CD4-positive, alpha-beta T cell treated with Interleukin-21 for 1 hour (primary cell): ENCODE data around the gene TTC3.
A peak's percentile ranks its signal among the peaks of the same experiment; 100 is the strongest.

ENCODE experiments used
- DNase-seq: peaks from one replicate; pipeline ENCODE4 v3.0.0-alpha.2; 2020

Gene TTC3

DNA sequence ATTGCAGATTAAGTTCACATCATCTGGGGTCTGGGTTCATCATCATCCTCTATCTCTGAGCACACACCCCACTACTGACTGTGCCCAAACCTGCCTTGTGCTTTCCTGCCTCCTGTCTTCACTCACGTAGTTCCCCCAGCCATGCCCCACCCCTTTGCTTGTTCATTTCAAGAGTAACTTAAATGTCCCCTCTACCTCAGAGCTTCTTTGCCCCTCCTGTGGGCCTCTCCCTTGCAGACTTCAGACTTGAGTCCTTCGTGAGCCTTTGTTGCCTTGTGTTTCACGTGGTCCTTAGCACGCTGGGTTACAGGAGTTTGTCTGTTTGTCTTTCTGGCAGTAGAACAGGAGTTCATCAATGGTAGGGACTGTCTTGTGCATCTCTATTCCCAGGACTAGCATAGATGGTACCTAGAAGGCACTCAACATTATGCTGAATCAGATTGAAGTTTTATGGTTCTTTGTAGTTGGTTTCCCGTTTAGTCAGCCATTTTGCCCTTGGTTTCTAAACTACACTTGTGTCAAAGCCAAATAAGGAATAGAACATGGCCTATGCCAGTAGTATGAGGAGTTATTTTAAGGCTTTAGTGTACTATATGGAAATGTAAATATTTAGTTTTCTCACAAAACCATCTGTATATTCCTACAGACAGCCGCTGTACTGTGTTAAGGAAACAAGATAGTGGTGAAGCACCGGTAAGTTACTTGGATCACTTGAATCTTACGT is 86.2 kb downstream of the TTC3 start:
- no peak for DNase-seq

DNA sequence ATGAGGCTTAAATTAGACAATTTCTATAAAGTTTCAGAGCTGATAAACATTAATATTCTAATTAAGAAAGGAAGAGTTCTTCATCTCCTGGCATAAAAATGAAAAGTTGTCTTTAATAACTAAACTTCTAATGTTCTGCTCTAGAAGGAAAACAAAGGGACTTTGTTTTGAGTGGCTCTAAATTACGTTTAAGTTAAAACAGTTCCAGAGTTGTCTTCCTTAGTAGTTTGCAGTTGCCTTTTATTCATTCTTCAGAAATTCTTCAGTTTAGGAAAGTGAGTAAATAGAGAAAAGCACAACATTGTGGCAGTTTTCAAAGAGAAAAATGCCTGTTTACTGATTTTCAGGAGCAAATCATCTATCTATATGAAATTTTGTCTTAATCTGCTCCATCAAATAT is 86.9 kb downstream of the TTC3 start:
- no peak for DNase-seq

DNA sequence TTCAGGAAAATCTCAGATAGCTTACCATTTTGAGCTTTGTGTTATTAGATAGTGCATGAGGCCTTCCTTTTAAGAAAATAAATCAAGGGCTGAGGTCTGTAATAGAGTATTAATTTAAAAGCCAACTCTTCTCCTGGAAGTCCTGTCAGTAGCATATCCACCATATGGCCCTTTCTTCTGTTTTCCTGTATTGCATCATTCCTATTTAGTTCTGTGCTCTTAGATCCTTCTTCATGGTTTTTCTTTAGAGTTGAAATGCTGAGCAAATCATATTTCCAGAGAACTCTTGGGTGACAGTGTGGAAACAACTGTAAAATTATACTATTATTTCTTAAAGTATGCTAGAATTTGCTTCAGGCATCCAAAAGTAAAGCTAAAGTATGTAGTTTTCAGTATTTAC is 91.7 kb downstream of the TTC3 start:
- DNase-seq, result no peak

DNA sequence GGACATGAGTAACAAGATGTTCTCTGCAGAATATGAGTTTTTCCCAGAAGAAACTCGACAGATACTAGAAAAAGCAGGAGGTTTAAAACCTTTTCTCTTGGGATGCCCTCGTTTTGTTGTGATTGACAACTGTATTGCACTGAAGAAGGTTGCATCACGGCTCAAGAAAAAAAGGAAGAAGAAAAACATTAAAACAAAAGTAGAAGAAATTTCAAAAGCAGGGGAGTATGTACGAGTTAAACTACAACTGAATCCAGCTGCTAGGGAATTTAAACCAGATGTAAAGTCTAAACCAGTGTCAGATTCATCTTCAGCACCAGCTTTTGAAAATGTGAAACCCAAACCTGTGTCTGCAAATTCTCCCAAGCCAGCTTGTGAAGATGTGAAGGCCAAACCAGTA is 92.5 kb downstream of the TTC3 start:
- DNase-seq, result no peak

DNA sequence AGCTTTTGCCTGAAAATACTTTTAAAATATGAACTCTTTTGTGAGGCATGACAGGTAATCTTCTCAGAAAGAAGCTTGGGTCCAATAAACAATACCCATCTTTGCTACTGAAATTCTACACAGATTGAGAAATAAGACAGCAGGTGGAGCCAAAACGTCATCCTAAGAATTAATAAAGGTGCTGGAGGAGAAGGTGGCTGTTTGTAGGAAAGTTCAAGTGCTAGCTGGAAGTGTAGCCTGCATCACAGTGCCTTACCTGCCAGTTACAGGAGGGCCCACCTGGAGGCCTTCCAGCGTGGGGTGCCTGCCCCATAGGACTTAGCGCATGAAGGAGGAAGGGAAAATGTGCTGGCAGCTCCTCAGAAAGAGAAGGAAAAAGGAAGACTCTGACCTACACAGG is 93.7 kb downstream of the TTC3 start:
- DNase-seq, result peak; percentile 19

DNA sequence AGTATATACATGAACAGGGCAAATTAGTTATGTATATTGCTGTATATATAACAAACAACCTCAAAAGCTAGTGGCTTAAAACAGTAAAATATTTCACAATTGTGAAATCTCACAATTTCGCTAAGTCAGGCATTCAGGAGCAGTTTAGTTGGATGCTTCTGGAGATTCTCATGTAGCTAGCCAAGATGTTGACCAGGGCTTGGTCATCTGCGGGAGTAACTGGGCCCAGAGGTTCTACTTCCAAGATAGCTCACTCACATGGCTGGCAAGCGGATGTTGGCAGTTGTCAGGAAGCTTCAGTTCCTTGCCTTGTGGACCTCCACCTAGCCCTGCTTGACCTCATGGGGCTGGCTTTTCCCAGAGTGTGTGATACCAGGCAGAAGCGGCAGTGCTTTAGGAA is 95.6 kb downstream of the TTC3 start:
- DNase-seq, result no peak

DNA sequence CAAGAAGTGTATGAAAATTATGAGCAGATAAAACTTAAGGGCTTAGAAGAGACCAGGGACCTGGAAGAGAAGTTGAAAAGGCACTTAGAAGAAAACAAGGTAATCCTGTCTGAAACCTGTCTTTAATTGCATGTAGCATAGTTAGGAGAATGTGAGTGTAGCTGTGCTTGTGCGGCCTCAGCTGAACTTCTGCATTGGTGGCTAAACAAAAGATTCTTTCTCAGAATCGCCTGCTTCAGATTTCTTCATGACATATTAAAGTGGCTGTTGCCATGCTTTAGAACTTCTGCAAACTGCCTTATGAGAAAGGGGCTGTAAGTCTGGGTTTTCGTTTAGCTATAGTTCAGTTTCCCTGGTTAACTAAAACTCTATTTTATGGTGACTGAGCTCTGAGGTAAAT is 99.6 kb downstream of the TTC3 start:
- DNase-seq, result no peak

DNA sequence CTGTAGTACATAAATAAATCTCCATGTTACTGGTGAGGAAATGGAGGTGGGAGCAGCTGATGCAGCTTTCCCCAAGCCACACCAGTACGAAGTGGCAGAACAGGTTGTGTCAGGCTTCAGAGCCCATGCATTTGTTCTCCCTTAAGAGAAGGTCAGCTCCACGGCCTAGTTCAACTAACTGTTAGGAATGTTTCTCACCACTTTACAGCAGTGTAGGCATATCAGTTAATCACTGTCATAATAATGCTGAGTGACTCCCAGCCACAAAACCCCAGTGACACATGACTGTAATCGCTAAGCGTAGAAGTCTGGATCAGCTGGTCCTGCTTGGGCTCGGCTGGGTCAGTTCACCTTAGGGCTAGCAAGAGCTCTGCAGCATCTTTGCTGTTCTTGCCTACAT is 103.7 kb downstream of the TTC3 start:
- no peak for DNase-seq

DNA sequence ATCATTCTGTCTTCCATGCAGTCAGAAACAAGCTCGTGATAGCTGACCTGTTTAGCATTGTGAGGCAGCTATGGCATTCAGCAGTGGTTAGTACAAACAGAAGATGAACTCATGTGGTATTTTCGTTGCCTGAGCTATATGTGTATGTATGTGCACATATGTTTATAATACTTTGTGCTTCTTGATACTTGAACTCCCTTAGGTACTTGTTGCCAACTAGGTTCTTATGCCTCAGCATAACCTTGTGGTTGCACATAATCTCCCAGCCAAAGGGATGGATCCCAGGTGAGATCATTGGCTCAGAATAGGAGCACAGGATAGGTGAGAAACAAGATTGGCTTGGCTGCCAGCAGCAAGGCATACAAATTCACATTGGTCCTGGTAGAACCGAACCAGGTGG is 108.0 kb downstream of the TTC3 start:
- no peak for DNase-seq

DNA sequence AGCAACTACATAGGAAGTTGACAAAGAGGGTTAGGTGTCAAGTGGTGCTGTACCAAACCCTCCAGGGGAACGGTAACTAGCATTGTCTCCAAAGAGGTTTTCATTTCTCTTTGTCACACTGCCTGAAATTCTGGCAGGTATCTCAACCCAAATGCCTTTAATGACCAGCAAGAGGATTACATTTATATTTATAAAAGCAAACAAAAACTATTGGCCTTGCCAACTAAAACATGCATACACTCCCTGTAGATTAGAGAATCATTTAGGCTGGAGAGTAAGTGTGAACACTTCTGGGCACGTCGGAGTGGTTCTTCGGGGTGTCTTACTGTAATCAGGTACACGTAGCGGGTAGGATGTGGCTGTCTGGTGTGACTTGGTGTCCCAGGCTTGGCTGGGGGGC is 109.2 kb downstream of the TTC3 start:
- no peak for DNase-seq

DNA sequence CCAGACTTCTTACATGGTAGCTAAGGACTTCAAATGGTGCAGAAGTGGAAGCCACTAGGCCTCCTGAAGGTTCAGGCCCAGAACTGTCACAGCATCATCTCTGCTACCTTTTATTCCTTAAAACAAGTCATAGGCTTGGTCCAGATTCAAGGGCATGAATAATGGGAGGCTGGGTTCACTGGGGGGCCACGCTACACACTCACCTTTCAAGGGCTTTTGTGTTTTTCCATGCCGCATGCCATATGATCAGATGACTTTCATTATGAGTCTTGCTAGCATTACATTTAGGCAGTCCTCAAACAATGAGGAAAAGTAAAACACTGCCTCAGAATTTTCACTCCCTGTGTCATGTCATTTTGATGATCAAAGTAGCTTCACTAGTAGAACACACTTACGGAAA is 110.7 kb downstream of the TTC3 start:
- no peak for DNase-seq

DNA sequence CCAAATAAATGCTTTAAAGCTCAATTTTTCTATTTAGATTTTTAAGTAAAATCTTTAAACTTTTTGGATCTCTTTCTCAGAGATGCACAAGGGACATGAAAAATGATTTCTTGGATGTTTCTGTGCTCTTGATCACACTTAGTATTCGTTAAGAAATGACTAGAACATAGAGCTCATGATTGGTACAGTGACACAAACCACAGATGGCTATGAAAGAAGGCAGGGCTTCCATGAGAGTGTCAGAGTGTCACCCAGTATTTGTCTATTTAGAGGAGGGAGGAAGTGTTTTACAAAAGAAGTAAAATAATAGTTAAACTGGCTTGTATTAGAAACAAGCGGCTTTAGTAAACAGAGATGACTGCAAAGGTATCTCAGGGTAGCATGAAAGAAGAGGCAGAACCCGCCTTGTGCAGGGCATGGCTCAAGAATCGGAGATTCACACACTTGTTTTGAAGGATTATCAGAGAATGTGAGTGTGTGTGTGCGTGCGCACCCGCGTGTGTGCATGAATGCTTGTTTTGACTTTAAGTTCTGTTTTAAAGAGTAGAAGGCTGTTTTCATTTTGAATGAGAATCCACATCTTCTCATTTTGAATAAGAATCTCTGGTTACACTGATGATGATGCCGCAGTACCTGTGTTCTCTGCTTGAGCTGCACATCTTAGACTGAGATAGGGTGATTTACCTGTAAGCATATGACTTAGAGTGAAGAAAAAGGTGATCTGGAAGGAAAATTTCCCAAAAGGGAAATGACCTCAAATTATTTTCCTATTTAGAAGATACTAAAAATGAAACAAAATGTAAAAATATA is 111.9 kb downstream of the TTC3 start:
- no peak for DNase-seq

DNA sequence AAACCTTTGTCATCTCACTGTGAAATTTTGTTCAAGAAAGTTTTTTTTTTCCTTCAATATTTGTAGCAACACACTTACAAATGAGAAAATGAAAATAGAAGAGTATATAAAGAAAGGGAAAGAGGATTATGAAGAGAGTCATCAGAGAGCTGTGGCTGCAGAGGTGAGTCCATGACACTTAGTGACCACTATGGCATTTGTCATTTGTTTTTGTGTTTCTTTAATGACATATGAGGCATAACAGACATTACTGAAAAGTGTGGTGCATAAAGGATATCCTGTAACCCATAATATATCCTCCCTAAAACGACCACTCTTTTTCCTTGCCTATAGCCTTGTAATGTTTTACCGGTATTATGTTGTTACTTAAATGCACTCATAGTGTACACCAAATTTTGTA is 113.9 kb downstream of the TTC3 start:
- no peak for DNase-seq

DNA sequence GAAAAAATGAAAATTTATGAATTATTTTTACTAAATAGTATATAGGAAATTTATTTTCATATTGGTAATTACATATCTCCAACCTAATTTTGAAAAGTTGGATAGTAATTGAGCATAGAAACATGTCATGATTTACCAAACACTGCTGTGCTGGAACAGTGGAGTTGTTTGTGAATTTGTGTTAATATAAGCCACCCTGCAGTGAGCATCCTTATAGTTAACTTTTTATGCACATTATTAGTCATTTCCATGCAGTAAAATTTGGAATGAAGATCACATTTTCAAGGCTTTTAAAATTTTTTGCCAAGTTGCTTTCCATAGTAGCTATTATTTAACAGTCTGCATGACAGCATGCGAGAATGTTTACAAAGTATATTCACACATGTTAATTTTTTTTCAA is 115.8 kb downstream of the TTC3 start:
- no peak for DNase-seq

DNA sequence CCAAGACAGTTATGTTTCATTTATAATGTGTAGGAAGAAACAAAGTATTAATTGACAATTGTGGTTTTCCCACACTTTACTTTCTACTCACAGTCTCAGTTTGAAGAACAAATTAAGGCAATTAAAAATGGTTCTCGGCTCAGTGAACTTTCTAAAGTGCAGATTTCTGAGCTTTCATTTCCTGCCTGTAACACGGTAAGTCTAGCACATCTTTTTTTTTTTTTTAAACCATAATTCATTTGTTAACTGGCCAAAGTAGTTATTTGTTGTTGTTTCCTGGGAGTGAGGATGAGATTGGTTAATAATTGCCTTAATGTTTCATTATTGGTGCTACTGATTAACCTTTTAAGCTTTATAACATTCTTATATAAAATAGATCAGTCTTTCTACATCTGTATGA is 119.0 kb downstream of the TTC3 start:
- no peak for DNase-seq

DNA sequence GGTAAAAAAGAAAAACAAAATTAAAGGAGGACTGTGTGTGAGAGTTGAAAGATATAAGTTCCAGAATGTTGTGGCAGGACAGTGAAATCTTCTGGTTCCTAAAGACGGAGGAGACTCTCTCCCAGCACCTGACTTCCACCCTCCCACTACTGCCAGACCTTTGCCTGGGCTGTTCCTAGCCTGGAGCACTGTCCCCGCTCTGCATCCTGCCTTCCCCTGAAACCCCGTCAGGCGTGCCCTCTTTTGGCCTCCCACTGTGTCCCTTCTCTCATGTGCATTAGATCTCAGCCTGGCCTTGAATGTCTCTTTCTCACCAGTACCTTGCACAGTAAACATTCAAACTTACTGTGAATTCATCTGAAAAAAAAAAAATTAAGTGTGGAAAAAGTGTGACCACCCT is 120.0 kb downstream of the TTC3 start:
- no peak for DNase-seq

DNA sequence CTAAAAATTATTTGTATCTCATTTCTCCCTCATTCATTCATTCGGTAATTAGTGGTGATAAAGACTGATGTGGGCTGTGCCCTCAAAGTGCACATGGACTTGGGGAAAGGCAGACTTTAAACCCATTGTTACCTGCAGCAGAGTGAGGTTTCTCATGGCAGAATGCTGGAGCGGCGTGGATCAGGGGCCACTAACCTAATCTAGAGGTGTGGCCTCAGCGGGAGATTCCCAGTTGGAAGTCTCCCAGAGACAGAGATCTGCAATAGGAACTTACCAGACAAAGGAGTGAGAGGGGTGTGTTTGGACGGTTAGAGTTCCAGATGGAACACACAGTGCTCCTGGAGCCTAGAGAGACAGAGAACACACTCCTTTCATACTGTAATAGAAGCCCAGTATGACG is 120.6 kb downstream of the TTC3 start:
- no peak for DNase-seq

DNA sequence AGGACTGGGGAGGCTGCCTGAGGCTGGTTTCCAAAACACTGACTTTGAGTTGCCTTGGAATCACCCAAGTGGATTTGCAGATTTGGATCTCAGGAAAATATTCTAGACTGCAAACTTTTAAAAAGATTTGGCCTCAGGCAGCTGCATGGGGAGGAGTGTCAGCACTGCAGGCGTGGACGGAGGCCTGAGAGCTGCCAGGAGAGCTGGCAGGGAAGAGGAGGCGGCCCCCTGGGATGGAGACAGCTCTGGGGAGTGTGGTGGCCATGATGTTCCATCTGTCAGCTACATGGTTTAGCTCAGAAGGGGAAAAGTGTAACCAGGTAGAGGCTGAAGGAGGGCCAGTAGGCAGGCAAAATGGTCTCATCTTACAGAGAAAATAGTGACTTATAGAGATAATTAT is 122.0 kb downstream of the TTC3 start:
- no peak for DNase-seq

DNA sequence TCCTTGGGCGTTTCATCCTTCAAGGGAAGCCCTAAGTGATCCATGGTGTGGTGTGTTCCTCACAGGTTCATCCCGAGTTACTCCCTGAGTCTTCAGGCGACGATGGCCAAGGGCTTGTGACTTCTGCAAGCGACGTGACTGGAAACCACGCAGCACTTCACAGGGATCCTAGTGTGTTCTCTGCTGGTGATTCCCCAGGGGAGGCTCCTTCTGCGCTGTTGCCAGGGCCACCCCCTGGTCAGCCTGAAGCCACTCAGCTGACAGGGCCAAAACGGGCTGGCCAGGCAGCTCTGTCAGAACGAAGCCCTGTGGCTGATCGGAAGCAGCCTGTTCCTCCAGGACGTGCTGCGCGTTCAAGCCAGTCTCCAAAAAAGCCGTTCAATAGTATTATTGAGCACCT is 122.6 kb downstream of the TTC3 start:
- no peak for DNase-seq

DNA sequence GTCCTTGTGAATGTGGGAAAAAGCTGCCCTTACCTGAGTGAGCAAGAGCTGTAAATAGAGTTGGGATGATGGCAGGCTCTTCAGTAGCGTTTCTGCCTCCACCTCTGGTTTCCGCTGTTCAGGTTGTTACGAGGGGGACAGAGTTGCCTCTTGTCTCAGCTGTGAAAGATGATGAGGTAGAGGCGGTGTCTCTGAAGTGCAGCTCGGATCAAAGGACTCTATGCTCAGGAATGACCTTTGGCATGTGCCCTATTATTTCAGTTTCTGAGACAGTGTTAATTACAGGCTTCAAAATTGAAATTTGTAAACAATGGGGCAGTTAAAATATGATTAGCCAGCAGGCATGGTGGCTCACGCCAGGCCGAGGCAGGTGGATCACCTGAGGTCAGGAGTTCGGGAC is 123.8 kb downstream of the TTC3 start:
- DNase-seq, result no peak

DNA sequence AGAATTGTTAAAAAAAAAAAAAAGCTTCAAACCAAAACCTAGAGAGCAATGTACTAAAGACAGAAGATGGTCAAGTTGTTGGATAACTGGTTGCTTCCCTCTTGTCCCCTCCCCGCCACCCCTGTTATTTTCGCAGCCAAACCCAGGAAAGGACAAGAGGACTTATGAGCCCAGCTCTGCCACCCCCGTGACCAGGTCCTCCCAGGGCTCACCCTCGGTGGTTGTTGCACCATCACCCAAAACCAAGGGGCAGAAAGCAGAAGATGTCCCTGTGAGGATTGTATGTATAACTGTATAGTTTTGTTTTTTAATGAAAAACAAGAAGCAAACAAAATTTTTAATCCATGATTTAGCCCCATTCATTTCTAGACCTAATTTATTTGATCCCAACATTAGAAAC is 124.7 kb downstream of the TTC3 start:
- DNase-seq, result no peak

DNA sequence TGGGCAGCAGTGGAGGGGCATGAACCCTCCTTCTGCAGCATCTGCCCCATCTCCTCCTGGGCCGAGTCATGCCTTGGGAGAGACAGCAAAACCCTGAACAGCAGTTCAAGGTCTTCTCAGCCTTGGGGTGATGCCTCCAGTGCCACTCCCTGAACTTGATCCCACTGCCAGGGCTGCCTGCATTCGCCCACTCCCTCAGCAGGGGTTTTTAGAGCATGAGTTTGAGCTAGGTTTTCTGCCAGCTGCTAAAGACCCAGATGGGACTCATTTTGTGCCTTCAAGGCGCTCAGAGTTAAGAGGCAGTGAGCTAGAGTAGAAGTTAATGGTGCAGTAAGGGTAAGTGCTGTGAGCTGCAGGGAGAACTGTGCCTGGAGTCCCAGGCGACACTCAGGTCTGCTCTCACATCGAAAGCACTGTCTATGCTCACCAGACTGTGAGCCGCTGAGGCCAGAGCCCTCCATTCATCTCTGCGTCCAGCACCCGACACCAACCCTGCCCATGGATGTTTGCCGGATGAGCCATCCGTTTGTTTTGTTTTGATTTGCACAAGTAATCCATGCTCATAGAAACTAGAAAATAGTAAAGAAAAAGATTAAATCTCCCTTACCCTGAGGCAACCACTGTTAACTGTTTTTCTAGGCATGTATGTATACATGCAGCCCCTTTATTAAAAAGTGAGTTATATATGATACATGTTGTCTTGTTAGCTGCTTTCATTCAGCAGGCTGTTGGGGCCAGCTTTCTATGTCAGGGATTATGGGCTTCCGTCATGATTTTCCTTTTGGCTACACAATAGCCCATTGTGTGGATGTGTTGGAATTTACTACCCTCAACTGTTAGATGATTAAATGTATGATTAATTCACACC is 126.2 kb downstream of the TTC3 start:
- DNase-seq, result no peak

DNA sequence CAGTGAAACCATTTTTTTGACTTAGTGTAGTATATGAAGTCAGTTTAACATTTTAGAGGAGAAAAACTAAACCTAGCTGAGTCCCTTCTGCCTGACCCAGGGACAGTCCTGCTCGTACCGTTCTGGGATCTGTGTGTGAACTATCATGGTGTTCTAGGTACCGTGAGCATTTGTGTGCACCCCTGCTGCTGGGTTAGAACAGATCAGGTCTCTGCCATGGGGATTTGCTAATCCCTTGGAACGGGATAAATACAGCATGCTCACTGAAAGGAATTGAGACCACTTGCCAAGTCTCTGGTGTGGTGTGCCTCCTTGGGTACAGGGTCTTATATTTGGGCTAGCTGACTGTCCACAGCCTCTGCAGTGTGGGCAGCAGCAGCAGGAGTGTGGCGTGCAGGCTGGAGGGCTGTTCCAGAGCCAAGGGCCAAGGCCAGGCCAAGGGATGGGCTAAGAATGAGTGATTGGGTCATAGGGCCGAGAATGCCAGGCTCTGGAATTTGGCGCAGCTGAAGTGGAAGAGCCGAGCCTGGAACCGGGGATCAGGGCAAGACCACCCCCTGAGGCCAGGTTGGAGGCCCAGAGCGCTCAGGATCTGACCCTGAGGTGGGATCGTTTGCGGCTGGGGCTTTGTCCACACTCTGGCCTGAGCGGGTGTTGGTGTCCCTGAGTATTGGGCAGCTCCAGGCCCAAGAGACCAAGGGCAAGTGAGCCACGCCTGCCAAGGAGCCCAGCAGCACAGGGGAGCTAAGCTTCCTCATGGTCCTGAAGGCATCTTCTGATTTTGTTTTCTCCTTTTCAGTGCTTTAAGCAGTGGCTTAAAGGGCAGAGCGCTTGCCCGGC is 127.8 kb downstream of the TTC3 start:
- no peak for DNase-seq
